ENCODE results near the gene ZFP91.

Gene ZFP91

DNA sequence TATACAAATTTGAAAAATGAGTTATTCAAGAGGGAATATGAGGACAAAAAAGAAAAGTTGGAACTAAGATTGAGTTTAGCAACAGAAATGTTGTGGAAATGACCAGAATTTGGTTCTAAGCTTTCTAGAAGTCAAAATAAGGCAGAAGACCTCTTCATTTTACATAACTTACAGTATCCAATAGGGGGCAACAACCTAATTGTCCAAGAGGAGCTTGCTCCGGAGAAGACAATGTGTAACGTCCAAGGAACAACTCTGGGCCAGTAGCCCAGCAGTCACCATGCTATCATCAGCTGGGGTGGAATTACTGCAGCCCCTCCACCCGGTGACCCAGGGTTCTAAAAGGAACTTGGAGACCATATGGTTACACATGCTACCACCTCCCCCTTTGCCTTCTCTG is 57.7 kb downstream of the ZFP91 start:
- no peak for DNase-seq

DNA sequence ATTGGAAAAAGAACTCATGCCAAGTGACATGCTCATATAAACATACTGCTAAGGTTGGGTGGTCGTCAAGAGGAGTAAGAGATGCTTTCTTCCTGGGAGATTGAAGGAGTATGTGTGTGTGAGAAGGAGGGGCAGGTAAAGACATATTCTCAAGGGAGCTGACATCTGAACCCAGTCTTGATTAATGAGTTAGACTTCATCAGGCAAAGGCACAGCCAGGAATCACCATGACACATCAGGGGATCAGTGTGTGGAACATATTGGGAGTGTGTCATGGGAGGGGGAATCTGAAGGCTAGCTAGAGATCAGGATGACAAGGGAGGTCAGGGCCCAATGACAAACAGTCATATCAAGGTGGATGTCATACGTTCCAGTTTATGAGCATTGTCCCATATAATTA is 58.5 kb downstream of the ZFP91 start:
- no peak for DNase-seq

DNA sequence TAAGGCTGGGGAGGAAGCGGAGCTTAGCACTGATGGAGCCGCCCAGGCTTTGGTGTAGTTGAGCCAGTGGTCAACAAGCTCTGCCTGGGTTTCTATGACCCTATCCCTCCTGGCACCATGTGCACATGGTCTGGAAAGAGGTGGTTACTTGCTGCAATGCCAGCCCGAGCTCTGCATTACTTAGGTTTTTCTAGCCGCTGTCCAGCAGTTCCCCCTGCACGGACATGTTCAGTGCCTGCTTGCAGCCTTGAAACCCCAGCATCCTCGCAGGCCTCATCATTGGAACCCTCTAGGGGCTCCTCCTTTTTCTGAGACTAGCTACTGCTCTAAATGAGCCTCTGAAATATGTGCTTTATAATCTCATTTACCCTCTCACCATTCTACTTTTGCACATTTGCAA is 60.2 kb downstream of the ZFP91 start:
- DNase-seq: no peak

DNA sequence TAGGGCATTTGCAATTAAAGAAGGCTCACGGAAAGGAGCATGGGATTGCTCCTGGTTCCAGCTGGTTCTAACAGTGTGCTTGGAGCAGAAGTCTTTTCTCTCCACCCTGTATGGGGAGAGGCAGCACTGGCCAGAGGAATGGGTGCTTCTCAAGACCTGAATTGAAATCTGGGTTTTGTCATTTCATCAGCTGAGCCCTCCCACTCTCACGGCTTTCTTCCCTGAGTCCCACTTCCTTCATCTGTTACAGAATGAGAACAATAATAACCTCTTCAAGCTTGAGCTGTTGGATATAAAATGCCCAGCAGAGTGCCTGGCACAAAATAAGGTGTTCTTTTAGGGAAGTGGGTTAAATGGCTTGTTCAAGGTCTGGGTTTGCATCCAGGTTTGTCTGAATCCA is 60.8 kb downstream of the ZFP91 start:
- DNase-seq: no peak

DNA sequence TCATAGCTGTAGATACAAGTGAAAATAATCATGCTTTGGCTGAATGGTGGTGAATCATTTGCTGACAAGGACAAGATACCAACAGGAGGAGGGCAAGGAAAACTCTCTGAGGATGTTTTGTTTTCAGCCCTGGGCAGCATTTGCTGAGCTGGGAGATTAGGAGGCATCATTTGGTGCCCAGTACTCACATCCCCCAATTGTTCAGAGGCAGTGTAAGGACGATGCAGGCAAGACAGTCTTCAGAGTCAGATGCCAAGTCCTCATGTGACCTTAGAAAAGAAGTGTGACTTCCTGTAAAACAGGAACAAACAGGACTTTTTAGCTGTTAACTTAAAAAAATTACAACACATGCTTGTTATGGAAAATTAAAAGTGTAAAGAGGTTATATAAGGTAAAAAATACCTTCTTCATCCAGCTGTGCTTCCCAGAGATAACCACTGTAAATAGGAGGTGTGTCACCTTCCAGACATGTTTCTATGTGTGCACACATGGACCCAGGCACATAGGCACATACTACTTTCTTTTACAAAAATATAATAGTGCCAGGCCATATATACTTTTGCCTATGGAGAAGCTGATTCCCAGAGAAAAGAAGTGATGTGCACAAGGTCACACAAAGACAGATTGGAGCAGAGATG is 61.6 kb downstream of the ZFP91 start:
- no peak for DNase-seq

DNA sequence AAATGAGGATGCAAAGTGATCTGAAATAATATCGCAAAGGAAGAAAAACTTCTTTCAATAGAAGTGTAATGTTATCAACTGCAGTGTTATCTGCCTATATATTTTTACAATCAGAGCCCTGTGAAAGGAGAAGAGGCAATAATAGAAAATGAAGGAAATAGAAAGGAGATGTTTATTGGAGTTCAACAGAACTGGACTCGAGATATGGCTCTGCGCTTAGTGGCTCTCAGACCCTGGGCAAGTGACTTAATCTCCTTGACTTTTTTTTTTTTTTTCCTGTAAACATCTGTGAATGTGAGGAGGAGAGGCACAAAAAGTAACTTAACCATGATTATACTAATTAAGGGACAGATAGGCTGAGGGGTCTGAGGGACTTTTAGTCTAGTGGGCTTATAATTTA is 62.5 kb downstream of the ZFP91 start:
- DNase-seq: no peak

DNA sequence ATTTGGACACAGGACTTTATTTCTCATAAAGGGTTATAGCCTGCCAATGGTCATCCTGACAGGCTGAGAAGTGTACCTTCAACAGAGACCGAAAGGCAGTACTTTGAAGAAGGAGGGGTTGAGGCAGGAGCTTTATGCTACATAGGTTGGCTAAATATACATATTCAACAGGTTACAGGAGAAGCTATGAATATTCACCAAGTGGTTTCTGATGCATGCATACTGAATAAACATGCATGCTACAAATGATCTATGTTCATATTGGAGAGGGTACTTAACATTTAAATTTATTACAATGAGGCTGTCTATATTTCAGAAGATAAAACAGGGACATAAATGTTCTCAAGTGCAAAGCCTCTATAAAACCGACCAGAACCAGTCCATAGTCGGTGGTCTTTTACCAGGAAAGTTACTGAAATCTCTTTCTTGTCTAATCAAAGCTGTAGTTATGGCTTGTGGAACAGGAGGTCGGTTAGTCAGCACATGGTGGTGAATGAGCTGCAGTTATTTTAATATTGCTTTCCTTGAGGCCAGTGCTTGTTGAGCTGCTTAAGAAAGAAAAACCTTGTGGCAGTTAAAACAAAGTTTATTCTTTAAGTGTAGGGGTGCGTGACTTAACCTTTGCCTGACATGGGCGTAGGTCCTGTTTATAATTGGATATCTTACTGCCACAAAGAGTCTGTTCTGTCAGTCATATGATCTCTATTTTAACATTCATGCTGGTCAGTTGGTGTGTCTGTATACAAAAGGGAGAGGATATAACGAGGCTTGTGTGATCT is 63.1 kb downstream of the ZFP91 start:
- DNase-seq: no peak

DNA sequence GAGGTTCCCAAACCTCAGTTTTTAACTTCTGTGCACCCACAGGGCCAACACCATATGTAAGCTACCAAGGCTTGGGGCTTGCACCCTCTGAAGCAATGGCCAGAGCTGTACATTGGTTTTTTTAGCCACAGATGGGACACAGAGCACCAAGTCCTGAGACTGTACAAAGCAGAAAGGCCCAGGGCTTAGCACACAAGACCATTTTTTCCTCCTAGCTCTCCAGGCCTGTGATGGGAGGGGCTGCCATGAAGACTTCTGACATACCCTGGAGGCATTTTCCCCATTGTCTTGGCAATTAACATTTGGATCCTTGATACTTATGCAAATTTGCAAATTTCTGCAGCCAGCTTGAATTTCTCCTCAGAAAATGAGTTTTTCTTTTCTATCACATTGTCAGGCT is 67.0 kb downstream of the ZFP91 start:
- DNase-seq: no peak

DNA sequence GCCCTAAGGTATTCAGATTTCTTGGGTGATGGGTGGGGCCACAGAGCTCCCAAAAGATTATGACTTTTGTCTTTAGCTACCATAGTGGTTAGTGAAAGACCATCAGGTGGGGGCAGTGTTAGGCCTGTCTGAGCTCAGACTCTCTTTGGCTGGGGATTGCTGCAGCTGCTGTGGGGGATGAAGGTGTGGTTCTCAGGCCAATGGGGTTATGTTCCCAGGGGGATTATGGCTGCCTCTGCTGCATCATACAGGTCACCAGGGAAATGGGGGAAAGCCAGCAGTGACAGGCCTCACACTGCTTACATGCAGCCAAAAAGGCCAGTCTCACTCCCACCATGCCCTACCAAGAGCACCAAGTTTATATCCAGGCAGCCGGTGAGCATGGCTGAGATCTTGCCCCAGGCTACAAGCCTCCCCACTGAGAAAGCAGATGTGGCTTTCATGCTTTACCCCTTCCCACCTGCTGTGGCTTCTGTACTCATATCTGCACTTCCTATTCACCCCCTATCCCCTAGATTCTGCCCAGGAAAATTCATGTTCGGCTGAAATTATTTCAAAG is 68.4 kb downstream of the ZFP91 start:
- no peak for DNase-seq

DNA sequence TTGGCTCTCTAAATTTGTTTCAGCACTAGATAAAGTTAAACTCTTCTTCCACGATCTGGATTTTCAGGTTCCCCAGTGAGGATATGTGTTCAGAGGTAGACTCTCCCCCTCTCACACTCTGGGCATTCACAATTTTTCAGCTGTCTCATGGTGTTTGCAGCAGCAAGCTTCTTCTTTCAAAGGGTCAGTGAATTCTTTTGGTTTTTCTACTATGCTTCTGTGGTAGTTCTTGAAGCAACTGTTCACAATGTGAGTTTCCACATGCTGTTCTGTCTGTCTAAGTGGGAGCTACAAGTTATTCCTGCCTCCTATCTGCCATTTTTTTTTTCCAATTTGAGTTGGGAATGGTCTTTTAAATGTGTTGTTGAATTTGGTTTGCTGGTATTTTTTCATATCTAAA is 69.0 kb downstream of the ZFP91 start:
- no peak for DNase-seq

DNA sequence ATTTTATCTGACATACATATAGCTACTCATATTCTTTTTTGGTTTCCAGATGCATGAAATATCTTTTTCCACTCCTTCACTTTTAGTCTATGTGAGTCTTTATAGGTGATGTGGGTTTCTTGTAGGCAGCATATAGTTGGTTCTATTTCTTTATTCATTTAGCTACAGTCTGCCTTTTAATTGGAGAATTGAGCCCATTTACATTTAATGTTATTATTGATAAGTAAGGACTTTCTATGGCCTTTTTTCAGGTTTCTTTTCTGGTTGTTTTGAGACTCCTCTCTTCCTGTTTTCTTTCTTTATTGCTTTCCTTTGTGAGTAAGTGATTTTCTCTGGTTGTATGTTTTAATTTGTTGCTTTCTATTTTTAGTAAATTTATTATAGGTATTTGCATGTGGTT is 70.8 kb downstream of the ZFP91 start:
- no peak for DNase-seq

DNA sequence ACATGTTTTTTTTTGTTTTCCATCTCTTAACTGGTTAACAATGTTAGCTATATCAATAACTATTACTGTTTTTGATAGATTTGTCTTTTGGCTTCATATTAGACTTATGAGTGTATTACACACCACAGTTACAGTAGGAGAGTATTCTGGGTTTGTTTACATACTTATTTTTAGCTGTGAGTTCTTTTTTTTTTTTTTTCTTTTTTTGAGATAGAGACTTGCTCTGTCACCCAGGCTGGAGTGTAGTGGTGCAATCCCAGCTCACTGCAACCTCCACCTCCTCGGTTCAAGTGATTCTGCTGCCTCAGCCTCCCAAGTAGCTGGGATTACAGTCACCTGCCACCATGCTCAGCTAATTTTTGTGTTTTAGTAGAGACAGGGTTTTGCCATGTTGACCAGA is 71.6 kb downstream of the ZFP91 start:
- no peak for DNase-seq

DNA sequence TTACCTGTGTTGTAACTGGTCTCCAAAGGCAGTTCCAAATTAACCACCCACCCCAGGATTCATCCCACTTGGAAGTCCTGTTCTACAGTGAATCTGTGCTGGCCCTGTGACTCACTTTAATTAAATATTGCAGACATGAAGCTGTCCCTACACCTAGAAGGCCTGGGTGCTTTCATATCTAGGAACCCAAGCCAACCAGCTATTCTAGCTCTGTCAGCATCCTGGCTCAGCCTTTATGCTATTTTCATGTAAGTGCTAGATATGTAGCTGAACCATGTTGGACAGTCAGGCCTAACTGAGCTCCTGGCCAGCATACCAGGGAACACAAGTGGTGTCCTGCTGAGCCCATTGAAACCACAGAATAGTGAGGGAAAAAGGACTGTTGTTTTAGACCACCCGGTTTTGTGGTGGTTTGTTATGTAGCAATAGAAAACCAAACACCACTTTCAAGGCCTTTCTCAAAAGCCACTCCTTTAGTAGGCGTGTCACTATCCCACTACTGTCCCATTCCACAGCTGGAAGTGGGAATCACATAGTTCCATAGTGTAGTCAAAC is 73.9 kb downstream of the ZFP91 start:
- DNase-seq: no peak

DNA sequence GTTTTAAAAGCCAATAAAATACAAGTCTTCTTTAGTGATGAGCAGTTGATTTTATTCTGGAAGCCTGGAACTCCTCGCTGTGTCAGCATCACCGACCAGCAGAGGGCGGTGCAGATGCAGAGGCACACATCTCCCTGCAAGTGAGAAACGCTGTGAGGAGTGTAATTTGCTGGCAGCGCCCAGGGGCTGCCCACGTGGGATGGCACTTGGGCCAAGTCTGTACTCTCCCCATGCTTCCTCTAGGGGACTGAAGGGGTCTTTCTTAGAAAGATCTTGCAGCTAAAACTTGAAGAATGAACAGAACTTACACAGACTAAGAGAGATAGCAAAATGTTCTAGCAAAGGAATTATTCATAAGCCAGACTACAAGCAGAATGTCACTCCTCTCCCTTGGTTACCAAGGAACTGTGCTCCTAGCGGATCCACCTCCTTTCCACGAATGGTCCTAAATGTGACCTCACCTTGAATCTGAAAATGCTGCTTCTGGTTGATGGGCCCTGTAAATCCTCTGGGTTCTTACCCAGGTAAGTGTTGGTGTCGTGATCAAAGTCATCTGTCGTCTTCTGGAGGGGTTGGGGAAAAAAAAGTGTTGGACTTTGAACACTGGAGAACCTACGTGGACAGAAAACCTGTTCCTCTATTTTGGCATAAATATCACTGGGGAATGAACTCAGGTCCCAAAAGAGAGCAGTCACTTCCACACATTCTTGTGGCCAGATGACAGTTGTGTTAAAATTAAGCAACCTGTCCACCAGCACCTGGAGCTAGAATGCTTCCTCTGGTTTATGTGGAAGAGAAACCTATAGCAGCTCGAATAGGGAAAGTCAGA is 75.4 kb downstream of the ZFP91 start:
- peak; percentile 69 for DNase-seq

DNA sequence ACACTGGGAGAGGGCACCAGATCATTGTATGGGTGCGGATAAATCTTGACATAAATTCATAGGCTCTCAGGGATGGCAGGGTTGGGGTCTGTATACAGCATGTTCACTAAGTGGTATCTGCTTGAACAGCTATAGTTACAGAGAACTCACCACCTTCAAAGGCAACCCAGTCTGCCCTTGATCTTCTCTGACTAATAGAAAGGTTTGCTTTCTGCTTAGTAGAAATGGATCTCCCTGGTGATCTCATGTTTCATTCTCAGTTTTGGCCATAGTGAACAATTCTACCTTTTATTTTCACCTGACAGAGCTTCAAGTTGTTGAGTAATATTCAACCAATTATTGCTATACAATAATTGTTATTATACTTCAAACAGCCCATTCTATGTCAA is 76.0 kb downstream of the ZFP91 start:
- DNase-seq: peak; percentile 0

DNA sequence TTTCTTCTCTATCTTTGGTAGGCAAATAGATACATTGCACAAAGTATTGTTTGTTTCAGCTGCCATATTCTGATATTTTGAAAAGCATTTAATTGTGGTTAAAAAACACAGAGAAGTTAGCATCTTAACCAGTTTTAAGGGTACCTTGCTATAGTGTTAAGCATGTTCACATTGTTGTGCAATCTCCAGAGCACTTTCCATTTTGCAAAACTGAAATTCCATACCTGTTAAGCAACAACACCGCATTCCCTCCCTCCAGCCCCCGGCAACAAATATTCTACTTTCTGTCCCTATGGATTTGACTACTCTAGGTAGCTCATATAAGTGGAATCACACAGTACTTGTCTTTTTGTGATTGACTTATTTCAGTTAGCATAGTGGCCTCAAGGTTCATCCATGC is 77.5 kb downstream of the ZFP91 start:
- no peak for DNase-seq

DNA sequence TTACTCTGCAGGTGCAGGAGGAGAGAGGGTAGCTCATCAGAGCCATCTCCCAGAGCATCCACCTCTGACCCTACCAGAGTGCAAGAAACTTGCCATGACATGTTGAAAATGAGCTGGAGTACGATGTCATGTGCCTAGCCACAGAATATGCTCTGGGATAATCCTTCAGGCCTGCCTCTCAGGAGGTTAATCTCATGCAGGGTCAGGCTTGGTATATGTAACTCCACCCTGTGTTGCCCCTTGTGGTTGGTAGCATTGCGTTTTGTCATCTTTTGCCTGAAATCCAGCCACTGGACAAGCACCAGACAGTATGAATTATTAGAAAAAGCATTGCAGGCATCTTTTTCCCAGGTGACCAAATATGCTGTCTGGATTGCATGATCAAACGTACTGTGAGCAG is 79.8 kb downstream of the ZFP91 start:
- DNase-seq: peak; percentile 17

DNA sequence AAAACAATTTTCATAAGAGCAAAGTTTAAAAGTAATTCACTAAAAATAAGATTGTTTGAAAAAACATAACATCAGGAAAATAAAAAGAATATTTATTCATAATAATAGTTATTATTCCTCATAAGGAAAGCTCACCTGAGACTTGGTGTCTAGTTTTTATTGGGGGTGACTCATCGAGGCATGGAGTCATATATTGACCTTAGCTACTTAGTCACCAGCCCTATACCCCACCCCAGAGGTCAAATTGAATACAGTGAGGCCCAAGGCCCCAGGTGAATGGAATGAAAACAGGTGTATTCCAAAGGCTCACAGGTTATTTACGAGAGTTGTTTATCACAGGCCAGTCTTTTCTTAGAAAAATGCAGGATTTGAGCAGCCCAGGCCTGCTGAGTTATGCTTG is 80.5 kb downstream of the ZFP91 start:
- peak; percentile 77 for DNase-seq

DNA sequence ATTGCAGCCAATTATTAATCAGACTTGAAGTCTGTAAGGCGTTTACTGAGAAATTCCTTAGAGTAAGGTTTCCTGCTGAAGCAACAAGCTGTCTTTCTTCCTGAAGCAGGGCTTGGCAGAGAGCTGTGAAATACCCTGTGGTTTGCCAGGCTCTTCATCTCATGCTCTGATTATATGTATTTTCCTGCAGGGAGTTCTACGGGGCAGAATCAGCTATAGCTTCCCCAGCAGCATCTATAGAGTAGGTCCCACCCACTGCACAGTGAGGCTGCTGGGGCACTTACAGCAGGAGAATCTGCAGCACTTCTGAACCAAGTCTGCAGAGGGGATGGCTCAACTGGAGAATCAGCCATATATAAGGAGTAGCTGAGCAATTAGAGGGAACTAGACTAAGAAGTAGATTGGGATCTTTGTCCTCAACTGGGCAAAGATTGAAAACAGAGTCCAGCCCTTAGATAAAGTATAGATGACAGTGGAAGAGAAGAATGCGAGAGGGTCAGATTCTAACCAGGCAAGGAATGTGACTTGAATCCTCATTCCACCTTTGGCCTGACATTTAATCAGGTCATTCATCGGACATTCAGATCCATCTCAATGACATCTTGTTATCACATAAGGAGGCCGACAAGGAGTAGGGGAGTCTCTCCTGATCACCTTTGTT is 81.2 kb downstream of the ZFP91 start:
- DNase-seq: peak; percentile 2
